Breast epithelium (tissue), 3 donors: Measurements from ENCODE around the gene GRIA3.

Source experiments
- POLR2A ChIP-seq: fragments of 450-650 bp; IDR thresholded peaks from one replicate; pipeline ENCODE4 v1.6.1; 2016; ENCODE audit warnings: antibody characterized with exemption, mild to moderate bottlenecking, moderate library complexity
- POLR2AphosphoS5 ChIP-seq, 3 donors: sonication (generic); formaldehyde crosslinking; IDR thresholded peaks; one replicate each; pipeline ENCODE4 v1.6.1; 2017; ENCODE audit warnings: antibody characterized with exemption in 3 of 3
- TF ChIP-seq, protein P1 (sequence below), 3 donors: fragments of 450-650 bp; IDR thresholded peaks; one replicate each; pipeline ENCODE4 v1.5.1; 2016 to 2017; ENCODE audit warnings: antibody characterized with exemption in 3 of 3, mild to moderate bottlenecking in 3 of 3, moderate library complexity in 3 of 3

DNA sequence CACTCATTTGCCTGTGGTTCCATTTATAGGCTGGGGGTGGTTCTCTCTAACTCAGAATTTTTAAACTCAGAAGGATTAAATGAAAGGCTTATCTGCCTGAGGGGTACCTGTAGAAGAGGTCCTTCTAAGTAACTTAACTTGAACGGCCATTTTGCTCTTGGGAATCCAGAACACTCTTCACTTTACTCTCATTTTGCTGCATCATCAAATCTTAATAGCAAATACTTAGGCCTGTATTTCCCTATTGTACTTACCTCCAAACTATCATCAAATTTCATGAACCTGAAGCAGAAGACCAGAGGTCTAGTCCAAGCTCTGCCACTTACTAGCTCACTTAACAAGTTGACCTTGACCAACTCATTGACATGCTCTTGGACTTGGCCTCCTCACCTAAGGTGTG is 70.4 kb downstream of the GRIA3 start:
- TF ChIP-seq, protein P1, sequence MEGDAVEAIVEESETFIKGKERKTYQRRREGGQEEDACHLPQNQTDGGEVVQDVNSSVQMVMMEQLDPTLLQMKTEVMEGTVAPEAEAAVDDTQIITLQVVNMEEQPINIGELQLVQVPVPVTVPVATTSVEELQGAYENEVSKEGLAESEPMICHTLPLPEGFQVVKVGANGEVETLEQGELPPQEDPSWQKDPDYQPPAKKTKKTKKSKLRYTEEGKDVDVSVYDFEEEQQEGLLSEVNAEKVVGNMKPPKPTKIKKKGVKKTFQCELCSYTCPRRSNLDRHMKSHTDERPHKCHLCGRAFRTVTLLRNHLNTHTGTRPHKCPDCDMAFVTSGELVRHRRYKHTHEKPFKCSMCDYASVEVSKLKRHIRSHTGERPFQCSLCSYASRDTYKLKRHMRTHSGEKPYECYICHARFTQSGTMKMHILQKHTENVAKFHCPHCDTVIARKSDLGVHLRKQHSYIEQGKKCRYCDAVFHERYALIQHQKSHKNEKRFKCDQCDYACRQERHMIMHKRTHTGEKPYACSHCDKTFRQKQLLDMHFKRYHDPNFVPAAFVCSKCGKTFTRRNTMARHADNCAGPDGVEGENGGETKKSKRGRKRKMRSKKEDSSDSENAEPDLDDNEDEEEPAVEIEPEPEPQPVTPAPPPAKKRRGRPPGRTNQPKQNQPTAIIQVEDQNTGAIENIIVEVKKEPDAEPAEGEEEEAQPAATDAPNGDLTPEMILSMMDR (IDR thresholded peaks at IDR 0.05), result no peak
- TF ChIP-seq POLR2AphosphoS5 (IDR thresholded peaks at IDR 0.05), result no peak
- TF ChIP-seq POLR2A, result no peak
